A549 (cell line): ENCODE results near the gene RAB11B. TPM values are rescaled to one million over a fixed set of nuclear protein-coding genes. Genes with fewer than 3 reads are reported as not detected.
A peak's percentile ranks its signal among the peaks of the same experiment; 100 is the strongest.

Experiments
- ATAC-seq, 2 experiments: fragments of 200-7000 bp in 1 of 2; fragments of >200 bp in 1 of 2; cut with Nextera tagmentation in 1 of 2; cut with Tn5 transposase in 1 of 2; 3 replicates each; pipeline versions ENCODE4 v1.8.0 to v1.9.1; 2018 to 2020; ENCODE audit warnings: mild to moderate bottlenecking in 1 of 2, moderate library complexity in 1 of 2
- CTCF ChIA-PET: fragments of 300-600 bp; sonication (Branson Sonifier 250); formaldehyde crosslinking; extraction: SDS; loops from one replicate; lab custom pipeline; 2021; ENCODE audit warnings: antibody characterized with exemption, inconsistent platforms; lab: Yijun Ruan, JAX
- POLR2A ChIA-PET: fragments of 350-600 bp; formaldehyde crosslinking; extraction: SDS; loops from one replicate; lab custom pipeline; 2021; ENCODE audit warnings: antibody characterized with exemption, inconsistent platforms; lab: Yijun Ruan, JAX
- DNase-seq, 2 experiments: peaks; one replicate each; pipeline versions ENCODE4 v3.0.0 to v3.0.0-alpha.2; 2011 to 2016; ENCODE audit warnings: low read depth in 1 of 2, low spot score in 1 of 2
- FAIRE-seq: peaks from 2 replicates; lab custom pipeline; 2011; peaks lifted over from hg19 to GRCh38; lab: Jason Lieb, UNC
- H3K27ac ChIP-seq, 2 experiments: fragments of >200 bp; sonication (Bioruptor Twin); formaldehyde crosslinking; 3 replicates each; pipeline ENCODE4 v1.5.1; 2016 to 2017
- H3K4me1 ChIP-seq: fragments of >200 bp; sonication (Bioruptor Twin); formaldehyde crosslinking; 3 replicates; pipeline ENCODE4 v1.6.1; 2016
- H3K4me2 ChIP-seq: fragments of >200 bp; sonication (Bioruptor Twin); formaldehyde crosslinking; 3 replicates; pipeline ENCODE4 v1.6.1; 2016
- H3K4me3 ChIP-seq: fragments of >200 bp; sonication (Bioruptor Twin); formaldehyde crosslinking; 3 replicates; pipeline ENCODE4 v1.5.1; 2016
- H3K9me3 ChIP-seq: fragments of >200 bp; sonication (Bioruptor Twin); formaldehyde crosslinking; 3 replicates; pipeline ENCODE4 v1.6.1; 2016
- BHLHE40 ChIP-seq: IDR thresholded peaks from 2 replicates; pipeline ENCODE4 v1.6.1; 2012; ENCODE audit warnings: low read depth, low read length, inconsistent platforms
- CEBPB ChIP-seq, 2 experiments: fragments of >200 bp in 1 of 2; sonication (Bioruptor Twin) in 1 of 2; formaldehyde crosslinking in 1 of 2; IDR thresholded peaks; 2 replicates each; pipeline ENCODE4 v1.6.1; 2012 to 2016
- EHF ChIP-seq: fragments of 250-450 bp; sonication (Bioruptor Pico); IDR thresholded peaks from 2 replicates; pipeline ENCODE4 v1.5.0; 2020; ENCODE audit warnings: mild to moderate bottlenecking
- FOSL2 ChIP-seq, 2 experiments: fragments of 450-650 bp in 1 of 2; fragments of >200 bp in 1 of 2; sonication (Bioruptor Twin) in 1 of 2; formaldehyde crosslinking; IDR thresholded peaks; 2 replicates each; pipeline versions ENCODE4 v1.5.0 to v1.6.1; 2016 to 2020; ENCODE audit warnings: mild to moderate bottlenecking in 1 of 2, moderate library complexity in 1 of 2
- GATA3 ChIP-seq: IDR thresholded peaks from 2 replicates; pipeline ENCODE4 v1.6.1; 2012; ENCODE audit warnings: borderline replicate concordance
- HDAC2 ChIP-seq: fragments of 200-600 bp; sonication (generic); IDR thresholded peaks from 2 replicates; pipeline ENCODE4 v1.6.1; 2016
- HOXA7 ChIP-seq: fragments of 250-450 bp; sonication (Bioruptor Pico); IDR thresholded peaks from 2 replicates; pipeline ENCODE4 v1.5.0; 2020; ENCODE audit warnings: mild to moderate bottlenecking, moderate library complexity
- JUN ChIP-seq, 2 experiments: fragments of >200 bp; sonication (Bioruptor Twin); formaldehyde crosslinking; IDR thresholded peaks; 2 replicates in 1 of 2; 3 replicates in 1 of 2; pipeline ENCODE4 v1.6.1; 2016 to 2017
- JUNB ChIP-seq: fragments of >200 bp; sonication (Bioruptor Twin); formaldehyde crosslinking; IDR thresholded peaks from 2 replicates; pipeline ENCODE4 v1.6.1; 2016
- MAFK ChIP-seq: fragments of 450-650 bp; IDR thresholded peaks from 2 replicates; pipeline ENCODE4 v1.6.1; 2014; ENCODE audit not compliant: partially characterized antibody
- MYC ChIP-seq: IDR thresholded peaks from 2 replicates; pipeline ENCODE4 v1.6.1; 2012; ENCODE audit warnings: mild to moderate bottlenecking, inconsistent platforms, low read length, improper control_type of control experiment, borderline replicate concordance
- PHF8 ChIP-seq: fragments of 200-600 bp; sonication (generic); IDR thresholded peaks from 2 replicates; pipeline ENCODE4 v1.6.1; 2016; ENCODE audit warnings: low read depth, mild to moderate bottlenecking, antibody characterized with exemption, moderate library complexity, borderline replicate concordance
- POLR2A ChIP-seq: IDR thresholded peaks from 2 replicates; pipeline ENCODE4 v1.6.1; 2012; ENCODE audit warnings: mild to moderate bottlenecking, low read length
- RNF2 ChIP-seq: fragments of 200-600 bp; sonication (generic); IDR thresholded peaks from 2 replicates; pipeline ENCODE4 v1.6.1; 2016; ENCODE audit warnings: low read depth, mild to moderate bottlenecking, antibody characterized with exemption, moderate library complexity, borderline replicate concordance
- SMC3 ChIP-seq: fragments of >200 bp; sonication (Bioruptor Twin); formaldehyde crosslinking; IDR thresholded peaks from 3 replicates; pipeline ENCODE4 v1.6.1; 2018; ENCODE audit warnings: inconsistent platforms
- ZFP36 ChIP-seq: fragments of 450-650 bp; IDR thresholded peaks from 2 replicates; pipeline ENCODE4 v1.6.1; 2014; ENCODE audit warnings: borderline replicate concordance; ENCODE audit not compliant: partially characterized antibody
- WGBS: methylation state at CpG from one replicate; pipeline ENCODE4 v1.1.6; 2017; ENCODE audit errors: missing lambda C conversion rate; 5-methylcytosine and 5-hydroxymethylcytosine counted together
- polyA plus RNA-seq, 4 experiments: library from polyadenylated mRNA; depleted of rRNA in 3 of 4; stranded (reverse); fragments of >200 nt; fragmentation: RNase III in 1 of 4; extraction: RNeasy Plus Mini Kit Qiagen cat#74134 plus additional on column Dnase treatment in 1 of 4; gene quantifications; 2 replicates in 3 of 4; 3 replicates in 1 of 4; pipeline ENCODE4 v1.2.3, GENCODE V29; 2011 to 2017
- TF ChIP-seq, protein P1 (sequence below): IDR thresholded peaks from 2 replicates; pipeline ENCODE4 v1.6.1; 2012
- TF ChIP-seq, protein P2 (sequence below): IDR thresholded peaks from 2 replicates; pipeline ENCODE4 v1.6.1; 2012
- TF ChIP-seq, protein P3 (sequence below): fragments of >200 bp; sonication (Bioruptor Twin); formaldehyde crosslinking; IDR thresholded peaks from 2 replicates; pipeline ENCODE4 v1.6.1; 2016
- TF ChIP-seq, protein P4 (sequence below): fragments of 150-350 bp; IDR thresholded peaks from 2 replicates; pipeline ENCODE4 v1.6.1; 2014; ENCODE audit warnings: low read depth, mild to moderate bottlenecking, low read length
- TF ChIP-seq, protein P5 (sequence below): fragments of >200 bp; sonication (Bioruptor Twin); formaldehyde crosslinking; IDR thresholded peaks from 3 replicates; pipeline ENCODE4 v1.6.1; 2016
- TF ChIP-seq, protein P6 (sequence below): fragments of 250-450 bp; sonication (Bioruptor Pico); IDR thresholded peaks from 2 replicates; pipeline ENCODE4 v1.5.0; 2020; ENCODE audit warnings: low read depth, mild to moderate bottlenecking, moderate library complexity

The RAB11B gene
- polyA plus RNA-seq, 2 of the 4 experiments (the other 2 are of a cell fraction) = 22.3 to 93.7 TPM

DNA sequence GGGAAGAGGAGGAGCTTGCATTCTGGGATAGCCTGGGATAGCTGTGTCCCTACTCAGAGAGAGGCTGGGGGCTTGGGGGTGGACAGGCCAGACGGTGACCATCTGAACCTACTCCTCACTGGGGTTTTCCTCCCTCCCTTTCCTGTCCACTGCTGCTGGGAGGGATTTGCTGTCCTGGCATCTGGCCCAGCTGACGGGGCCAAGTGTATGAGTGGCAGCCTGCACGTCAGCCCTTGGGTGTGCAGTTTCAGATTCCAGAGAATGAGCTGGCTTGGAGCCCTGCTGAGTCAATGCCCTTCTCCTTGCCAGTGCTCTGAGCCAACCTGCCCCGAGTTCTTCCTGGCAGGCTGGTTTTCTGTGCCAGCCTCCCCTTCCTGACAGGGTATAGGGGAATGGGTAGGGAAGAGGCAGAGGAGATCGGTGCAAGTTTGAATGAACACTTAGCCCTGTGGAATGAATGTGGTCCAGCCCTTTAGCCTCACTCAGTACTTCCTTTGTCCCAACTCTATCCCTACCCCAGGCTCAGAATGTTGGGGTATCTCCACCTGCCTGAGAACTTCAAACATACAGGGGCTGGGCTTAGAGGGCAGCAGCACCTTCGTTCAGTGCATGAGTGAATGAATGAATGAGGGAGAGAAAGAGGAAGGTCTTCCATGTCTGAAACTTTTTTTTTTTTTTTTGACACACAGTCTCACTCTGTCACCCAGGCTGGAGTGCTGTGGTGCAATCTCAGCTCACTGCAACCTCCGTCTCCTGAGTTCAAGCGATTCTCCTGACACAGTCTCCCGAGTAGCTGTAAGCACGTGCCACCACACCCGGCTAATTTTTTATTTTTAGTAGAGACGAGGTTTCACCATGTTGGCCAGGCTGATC, 28.0 kb upstream of the RAB11B start:
- peak; percentile 79 to 84 for ATAC-seq
- Histone ChIP-seq H3K9me3 (no peaks in the 10 kb centered on the region), H3K4me2 (peak overlapping the region; percentile 85), H3K27ac (peak overlapping the region; percentile 76 to 89), H3K4me1 (peaks cover 51% of the 10 kb centered on the region), H3K4me3 (no peak overlapping the region)
- peak; percentile 76 to 97 for DNase-seq
- FAIRE-seq = peak; percentile 32
- CTCF ChIA-PET = interaction anchor here (0.6 to 6.2 kb wide), 5 partner anchors 9 to 141 kb away, joined by 3 to 50 read pairs (median 4); no protein-coding TSS in a partner anchor
- 11% methylated on average over 11 of the region's 12 CpGs for WGBS
- POLR2A ChIA-PET = interaction anchor here (0.5 to 1.0 kb wide), 2 partner anchors 8 to 28 kb away, joined by 4 to 9 read pairs; partner anchors contain the start of gene RAB11B
- TF ChIP-seq MAFK (peak; percentile 91), FOSL2 (IDR thresholded peaks at IDR 0.05) (0 out of 2 replicates have a peak, but pooled peaks have one; percentile 10), FOSL2 (CRISPR knock-in tag; IDR thresholded peaks at IDR 0.05) (peak; percentile 87), BHLHE40 (no peak), ZFP36 (no peak), HDAC2 (no peak), JUN (IDR thresholded peaks at IDR 0.05) (peak in 1 of 2 experiments; percentile 34; a peak in 1 of 5 replicates), GATA3 (peak; percentile 57; the same call in 1 of the 2 replicates), CEBPB (IDR thresholded peaks at IDR 0.05) (0 out of 4 replicates have a peak, but pooled peaks of 1 of the 2 experiments have one; percentile 24)
- TF ChIP-seq, protein P1, sequence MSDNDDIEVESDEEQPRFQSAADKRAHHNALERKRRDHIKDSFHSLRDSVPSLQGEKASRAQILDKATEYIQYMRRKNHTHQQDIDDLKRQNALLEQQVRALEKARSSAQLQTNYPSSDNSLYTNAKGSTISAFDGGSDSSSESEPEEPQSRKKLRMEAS = peak; percentile 58
- TF ChIP-seq, protein P2, sequence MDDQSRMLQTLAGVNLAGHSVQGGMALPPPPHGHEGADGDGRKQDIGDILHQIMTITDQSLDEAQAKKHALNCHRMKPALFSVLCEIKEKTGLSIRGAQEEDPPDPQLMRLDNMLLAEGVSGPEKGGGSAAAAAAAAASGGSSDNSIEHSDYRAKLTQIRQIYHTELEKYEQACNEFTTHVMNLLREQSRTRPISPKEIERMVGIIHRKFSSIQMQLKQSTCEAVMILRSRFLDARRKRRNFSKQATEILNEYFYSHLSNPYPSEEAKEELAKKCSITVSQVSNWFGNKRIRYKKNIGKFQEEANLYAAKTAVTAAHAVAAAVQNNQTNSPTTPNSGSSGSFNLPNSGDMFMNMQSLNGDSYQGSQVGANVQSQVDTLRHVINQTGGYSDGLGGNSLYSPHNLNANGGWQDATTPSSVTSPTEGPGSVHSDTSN = peak; percentile 72; the same call in 1 of the 2 replicates

DNA sequence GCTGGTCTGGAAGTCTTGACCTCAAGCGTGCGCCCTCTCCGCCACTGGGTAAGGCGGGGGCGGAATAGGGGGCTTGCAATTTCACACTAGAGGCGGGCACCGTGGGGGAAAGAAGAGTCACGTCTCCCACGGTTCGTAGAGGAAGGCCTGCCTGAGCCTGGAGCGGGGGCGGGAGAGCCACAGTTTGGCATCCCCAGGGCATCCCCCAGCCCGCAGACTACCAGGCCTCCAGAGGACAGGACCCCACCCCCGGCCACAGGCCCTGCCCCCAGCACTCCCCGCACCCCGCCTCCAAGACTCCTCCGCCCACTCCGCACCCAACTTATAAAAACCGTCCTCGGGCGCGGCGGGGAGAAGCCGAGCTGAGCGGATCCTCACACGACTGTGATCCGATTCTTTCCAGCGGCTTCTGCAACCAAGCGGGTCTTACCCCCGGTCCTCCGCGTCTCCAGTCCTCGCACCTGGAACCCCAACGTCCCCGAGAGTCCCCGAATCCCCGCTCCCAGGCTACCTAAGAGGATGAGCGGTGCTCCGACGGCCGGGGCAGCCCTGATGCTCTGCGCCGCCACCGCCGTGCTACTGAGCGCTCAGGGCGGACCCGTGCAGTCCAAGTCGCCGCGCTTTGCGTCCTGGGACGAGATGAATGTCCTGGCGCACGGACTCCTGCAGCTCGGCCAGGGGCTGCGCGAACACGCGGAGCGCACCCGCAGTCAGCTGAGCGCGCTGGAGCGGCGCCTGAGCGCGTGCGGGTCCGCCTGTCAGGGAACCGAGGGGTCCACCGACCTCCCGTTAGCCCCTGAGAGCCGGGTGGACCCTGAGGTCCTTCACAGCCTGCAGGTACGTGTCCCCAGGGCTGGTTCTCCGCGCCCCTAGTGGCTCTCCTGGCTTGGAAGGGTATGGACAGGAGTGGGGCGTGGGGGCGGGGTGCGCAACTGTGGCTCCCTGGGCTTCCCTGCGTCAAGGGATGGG, 26.1 kb upstream of the RAB11B start, which contains the start of gene ANGPTL4:
Gene ANGPTL4 (plus strand): TSS at position 353 of the 969 bp plus-strand sequence. CDS start 167 bp downstream, at position 520.
- H3K4me1 ChIP-seq = peaks cover 59% of the 10 kb centered on the region
- peak; percentile 76 to 79 for ATAC-seq
- DNase-seq = peak; percentile 69 to 87
- 2% methylated on average over 22 of the region's 81 CpGs for WGBS
- no peak for FAIRE-seq
- ChIA-PET CTCF (interaction anchor here (0.7 to 6.2 kb wide), 11 partner anchors 11 to 139 kb away, joined by 3 to 50 read pairs (median 3); partner anchors contain the start of gene RAB11B), POLR2A (interaction anchor here (0.6 to 1.8 kb wide), 5 partner anchors 26 to 72 kb away, joined by 3 to 8 read pairs (median 3); partner anchors contain the start of gene RAB11B)
- peak within 1 kb of the TSS; percentile 91 for H3K4me3 ChIP-seq
- no peaks in the 10 kb centered on the region for H3K9me3 ChIP-seq
- peak within 1 kb of the TSS; percentile 76 to 89 for H3K27ac ChIP-seq
- H3K4me2 ChIP-seq = peak within 1 kb of the TSS; percentile 85
- TF ChIP-seq, protein P3, sequence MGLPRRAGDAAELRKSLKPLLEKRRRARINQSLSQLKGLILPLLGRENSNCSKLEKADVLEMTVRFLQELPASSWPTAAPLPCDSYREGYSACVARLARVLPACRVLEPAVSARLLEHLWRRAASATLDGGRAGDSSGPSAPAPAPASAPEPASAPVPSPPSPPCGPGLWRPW = no peak
- TF ChIP-seq JUN (IDR thresholded peaks at IDR 0.05) = peak in 1 of 2 experiments; percentile 62; a peak in 2 of 5 replicates
- TF ChIP-seq PHF8 = peak; percentile 68; the same call in 1 of the 2 replicates
- peak; percentile 92 for TF ChIP-seq POLR2A
- no peak for TF ChIP-seq HOXA7 (CRISPR knock-in tag)
- no peak for TF ChIP-seq MYC
- no peak for TF ChIP-seq JUNB
- TF ChIP-seq, protein P4, sequence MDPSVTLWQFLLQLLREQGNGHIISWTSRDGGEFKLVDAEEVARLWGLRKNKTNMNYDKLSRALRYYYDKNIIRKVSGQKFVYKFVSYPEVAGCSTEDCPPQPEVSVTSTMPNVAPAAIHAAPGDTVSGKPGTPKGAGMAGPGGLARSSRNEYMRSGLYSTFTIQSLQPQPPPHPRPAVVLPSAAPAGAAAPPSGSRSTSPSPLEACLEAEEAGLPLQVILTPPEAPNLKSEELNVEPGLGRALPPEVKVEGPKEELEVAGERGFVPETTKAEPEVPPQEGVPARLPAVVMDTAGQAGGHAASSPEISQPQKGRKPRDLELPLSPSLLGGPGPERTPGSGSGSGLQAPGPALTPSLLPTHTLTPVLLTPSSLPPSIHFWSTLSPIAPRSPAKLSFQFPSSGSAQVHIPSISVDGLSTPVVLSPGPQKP = no peak
- no peak for TF ChIP-seq EHF (CRISPR knock-in tag)
- no peak for TF ChIP-seq FOSL2 (IDR thresholded peaks at IDR 0.05)
- no peak for TF ChIP-seq FOSL2 (CRISPR knock-in tag; IDR thresholded peaks at IDR 0.05)
- TF ChIP-seq, protein P1 = peak; percentile 52
- TF ChIP-seq, protein P5, sequence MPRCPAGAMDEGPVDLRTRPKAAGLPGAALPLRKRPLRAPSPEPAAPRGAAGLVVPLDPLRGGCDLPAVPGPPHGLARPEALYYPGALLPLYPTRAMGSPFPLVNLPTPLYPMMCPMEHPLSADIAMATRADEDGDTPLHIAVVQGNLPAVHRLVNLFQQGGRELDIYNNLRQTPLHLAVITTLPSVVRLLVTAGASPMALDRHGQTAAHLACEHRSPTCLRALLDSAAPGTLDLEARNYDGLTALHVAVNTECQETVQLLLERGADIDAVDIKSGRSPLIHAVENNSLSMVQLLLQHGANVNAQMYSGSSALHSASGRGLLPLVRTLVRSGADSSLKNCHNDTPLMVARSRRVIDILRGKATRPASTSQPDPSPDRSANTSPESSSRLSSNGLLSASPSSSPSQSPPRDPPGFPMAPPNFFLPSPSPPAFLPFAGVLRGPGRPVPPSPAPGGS = 0 out of 3 replicates have a peak, but pooled peaks have one; percentile 56
- TF ChIP-seq HDAC2 = peak; percentile 50; the same call in 1 of the 2 replicates
- TF ChIP-seq MAFK = no peak
- TF ChIP-seq SMC3 = no peak
- TF ChIP-seq, protein P6, sequence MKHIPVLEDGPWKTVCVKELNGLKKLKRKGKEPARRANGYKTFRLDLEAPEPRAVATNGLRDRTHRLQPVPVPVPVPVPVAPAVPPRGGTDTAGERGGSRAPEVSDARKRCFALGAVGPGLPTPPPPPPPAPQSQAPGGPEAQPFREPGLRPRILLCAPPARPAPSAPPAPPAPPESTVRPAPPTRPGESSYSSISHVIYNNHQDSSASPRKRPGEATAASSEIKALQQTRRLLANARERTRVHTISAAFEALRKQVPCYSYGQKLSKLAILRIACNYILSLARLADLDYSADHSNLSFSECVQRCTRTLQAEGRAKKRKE (CRISPR knock-in tag) = no peak
- TF ChIP-seq RNF2 = 0 out of 2 replicates have a peak, but pooled peaks have one; percentile 26
